Lower lobe of right lung (tissue), 2 donors: ENCODE results near the gene NAV1. TPM values are rescaled to one million over a fixed set of nuclear protein-coding genes. Genes with fewer than 3 reads are reported as not detected.
"Not testable (repeated sequence)": the region's sequence is repeated elsewhere in the genome, so short reads cannot be mapped to it uniquely, and the experiment has no call there.

Experiments
- ATAC-seq, 2 donors: fragments of 200-7000 bp; cut with Tn5 transposase; one replicate each; pipeline ENCODE4 v1.9.1; 2020 to 2022; ENCODE audit warnings: mild to moderate bottlenecking in 2 of 2, moderate library complexity in 2 of 2
- DNase-seq: peaks from one replicate; pipeline ENCODE4 v3.0.0-alpha.2; 2020
- H3K27ac ChIP-seq: fragments of 200-600 bp; one replicate; pipeline ENCODE4 v1.8.0; 2022
- H3K27me3 ChIP-seq: fragments of 200-600 bp; one replicate; pipeline ENCODE4 v1.8.0; 2022; ENCODE audit warnings: low read depth
- H3K36me3 ChIP-seq: fragments of 200-600 bp; one replicate; pipeline ENCODE4 v1.8.0; 2022; ENCODE audit warnings: mild to moderate bottlenecking
- H3K4me1 ChIP-seq: fragments of 200-600 bp; one replicate; pipeline ENCODE4 v1.8.0; 2022
- H3K4me3 ChIP-seq: fragments of 200-600 bp; one replicate; pipeline ENCODE4 v1.8.0; 2022; ENCODE audit warnings: mild to moderate bottlenecking
- H3K9me3 ChIP-seq: fragments of 200-600 bp; one replicate; pipeline ENCODE4 v1.8.0; 2022
- intact Hi-C: fragments of 100-400 bp; cut with DNase I; formaldehyde crosslinking; loops from one replicate; pipeline ENCODE4 v1.11.0; 2022
- total RNA-seq: library from RNA; stranded (reverse); fragmentation: NEBNext Ultra II Directional; extraction: Animal tissue kit (Norgen Biotek cat#: 25700); gene quantifications from one replicate; pipeline ENCODE4 v1.2.1, GENCODE V29; 2021
- TF ChIP-seq, protein P1 (sequence below): fragments of 200-600 bp; IDR thresholded peaks from one replicate; pipeline ENCODE4 v1.8.0; 2022; ENCODE audit warnings: antibody characterized with exemption, mild to moderate bottlenecking
- donor health status: DM: no; HTN: yes; CAD: no; lungs with severe emphysema.

NAV1 gene
- total RNA-seq, 1 donor from 2014 or later: 24.5 TPM

- ATAC-seq (no peak), DNase-seq (no peak)
- intact Hi-C loops: no loop called here
- Histone ChIP-seq H3K27me3 (peaks cover 21% of the 10 kb centered on the region), H3K4me1 (peaks cover 55% of the 10 kb centered on the region), H3K9me3 (no peaks in the 10 kb centered on the region), H3K36me3 (no peaks in the 10 kb centered on the region), H3K27ac (peak overlapping the region; percentile 47), H3K4me3 (no peak overlapping the region)
- TF ChIP-seq, protein P1, sequence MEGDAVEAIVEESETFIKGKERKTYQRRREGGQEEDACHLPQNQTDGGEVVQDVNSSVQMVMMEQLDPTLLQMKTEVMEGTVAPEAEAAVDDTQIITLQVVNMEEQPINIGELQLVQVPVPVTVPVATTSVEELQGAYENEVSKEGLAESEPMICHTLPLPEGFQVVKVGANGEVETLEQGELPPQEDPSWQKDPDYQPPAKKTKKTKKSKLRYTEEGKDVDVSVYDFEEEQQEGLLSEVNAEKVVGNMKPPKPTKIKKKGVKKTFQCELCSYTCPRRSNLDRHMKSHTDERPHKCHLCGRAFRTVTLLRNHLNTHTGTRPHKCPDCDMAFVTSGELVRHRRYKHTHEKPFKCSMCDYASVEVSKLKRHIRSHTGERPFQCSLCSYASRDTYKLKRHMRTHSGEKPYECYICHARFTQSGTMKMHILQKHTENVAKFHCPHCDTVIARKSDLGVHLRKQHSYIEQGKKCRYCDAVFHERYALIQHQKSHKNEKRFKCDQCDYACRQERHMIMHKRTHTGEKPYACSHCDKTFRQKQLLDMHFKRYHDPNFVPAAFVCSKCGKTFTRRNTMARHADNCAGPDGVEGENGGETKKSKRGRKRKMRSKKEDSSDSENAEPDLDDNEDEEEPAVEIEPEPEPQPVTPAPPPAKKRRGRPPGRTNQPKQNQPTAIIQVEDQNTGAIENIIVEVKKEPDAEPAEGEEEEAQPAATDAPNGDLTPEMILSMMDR: no peak
Measured at GRCh38 chr1:201542309-201543035, 3.5 kb downstream of the NAV1 start.

- TF ChIP-seq, protein P1: no peak
- no peaks in the 10 kb centered on the region for H3K36me3 ChIP-seq
- no peak for ATAC-seq
Measured at GRCh38 chr1:201543871-201544642, 5.1 kb downstream of the NAV1 start.

DNA sequence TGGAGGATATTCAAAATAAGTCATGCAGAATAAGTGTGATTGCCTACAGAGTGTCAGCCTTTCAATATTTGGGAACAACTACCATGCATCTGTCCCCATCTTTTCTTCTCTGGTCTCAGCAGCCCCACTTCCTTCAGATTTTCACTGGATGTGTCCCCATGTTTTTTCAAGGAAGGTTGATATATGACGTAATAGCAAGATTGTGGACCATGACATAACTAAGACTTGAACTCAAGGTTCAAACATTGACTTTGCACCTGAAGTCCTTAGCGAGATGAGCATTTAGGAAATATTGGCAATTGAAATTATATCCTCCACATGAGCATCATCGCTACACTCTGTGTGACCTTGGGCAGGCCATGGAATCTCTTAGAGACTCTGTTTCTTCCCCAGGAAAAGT is 5.8 kb downstream of the NAV1 start:
- Histone ChIP-seq H3K36me3 (no peaks in the 10 kb centered on the region), H3K27ac (no peak overlapping the region), H3K27me3 (peaks cover 4% of the 10 kb centered on the region), H3K4me1 (peaks cover 41% of the 10 kb centered on the region), H3K4me3 (no peak overlapping the region), H3K9me3 (no peaks in the 10 kb centered on the region)
- ATAC-seq (no peak), DNase-seq (no peak)
- TF ChIP-seq, protein P1: no peak
- intact Hi-C loops: no loop called here

More at GRCh38 chr1:201543871-201544642, 5.1 kb downstream of the NAV1 start:
- Histone ChIP-seq H3K4me3 (no peak overlapping the region), H3K4me1 (peaks cover 45% of the 10 kb centered on the region), H3K9me3 (no peaks in the 10 kb centered on the region), H3K27ac (no peak overlapping the region), H3K27me3 (peaks cover 10% of the 10 kb centered on the region)
- no peak for DNase-seq
- intact Hi-C loops: no loop called here

DNA sequence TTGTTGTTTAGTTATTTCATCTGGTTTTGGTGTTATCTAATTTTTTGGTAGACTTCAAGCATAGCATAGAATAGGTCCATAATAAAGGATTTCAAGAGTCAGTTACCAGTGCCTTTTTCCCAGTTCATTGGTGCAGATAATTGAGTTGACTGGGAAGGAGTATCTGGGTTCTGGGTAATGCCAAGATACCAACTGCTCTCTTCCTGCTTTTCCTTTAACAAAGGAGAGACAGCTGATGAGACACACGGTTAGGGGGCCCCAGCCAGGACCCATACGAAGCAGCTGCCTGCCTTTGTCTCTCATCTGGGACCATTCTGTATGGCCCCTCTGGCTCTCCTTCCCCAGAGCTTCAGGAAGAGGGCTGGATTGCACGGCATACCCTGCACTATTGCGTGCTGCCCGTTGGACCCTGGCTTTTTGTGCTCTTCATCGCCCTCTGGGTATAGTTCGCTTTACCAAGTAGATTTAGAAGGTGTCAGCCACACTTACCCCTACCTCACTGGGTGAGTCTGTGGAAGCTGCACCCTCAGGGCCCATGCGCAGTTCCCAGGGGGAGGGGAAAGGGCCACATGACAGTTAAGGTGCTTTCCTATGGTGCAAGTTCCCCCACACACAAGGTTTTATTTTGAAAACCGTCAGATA is 7.0 kb downstream of the NAV1 start:
- Histone ChIP-seq H3K4me3 (no peak overlapping the region), H3K36me3 (no peaks in the 10 kb centered on the region), H3K4me1 (peaks cover 32% of the 10 kb centered on the region), H3K27me3 (no peaks in the 10 kb centered on the region), H3K27ac (no peak overlapping the region), H3K9me3 (no peaks in the 10 kb centered on the region)
- ATAC-seq: no peak
- intact Hi-C loops: no loop called here
- TF ChIP-seq, protein P1: no peak
- no peak for DNase-seq

GRCh38 chr1:201549522-201549921 is 10.6 kb downstream of the NAV1 start:
- DNase-seq, H3K27ac ChIP-seq, H3K27me3 ChIP-seq, H3K4me3 ChIP-seq, intact Hi-C loops, ATAC-seq, H3K36me3 ChIP-seq, H3K9me3 ChIP-seq: not testable (repeated sequence)
- peaks cover 20% of the 10 kb centered on the region for H3K4me1 ChIP-seq
